ENCODE data around the gene SCYL3. TPM values are rescaled to one million over a fixed set of nuclear protein-coding genes. Genes with fewer than 3 reads are reported as not detected.

Gene SCYL3
- polyA plus RNA-seq, 4 donors, result 17.7 to 21.9 (median 19.8) TPM

- no peak for DNase-seq (ENCODE audit: low read depth in 4 of 4, low spot score in 3 of 4)
These were observed 6.9 kb upstream of the SCYL3 start for GRCh38 chr1:169900571-169900970.

- no peak for DNase-seq (ENCODE audit: low read depth in 4 of 4, low spot score in 3 of 4)
These were observed 6.0 kb upstream of the SCYL3 start for GRCh38 chr1:169899519-169900217.

GRCh38 chr1:169896013-169896412 is 2.3 kb upstream of the SCYL3 start:
- DNase-seq (ENCODE audit: low read depth in 4 of 4, low spot score in 3 of 4), result no peak

GRCh38 chr1:169894424-169895145 is 889 bp upstream of the SCYL3 start:
- DNase-seq (ENCODE audit: low read depth in 4 of 4, low spot score in 3 of 4), result no peak

- DNase-seq (ENCODE audit: low read depth in 4 of 4, low spot score in 3 of 4), result peak in 3 of 4 donors; percentile 28 to 34 (median 31)
These were observed 610 bp downstream of the SCYL3 start for GRCh38 chr1:169892927-169893644.

- no peak for DNase-seq (ENCODE audit: low read depth in 4 of 4, low spot score in 3 of 4)
These were observed 1.3 kb downstream of the SCYL3 start for GRCh38 chr1:169892176-169892926.

GRCh38 chr1:169891539-169891885 is 2.2 kb downstream of the SCYL3 start:
- no peak for DNase-seq (ENCODE audit: low read depth in 4 of 4, low spot score in 3 of 4)

GRCh38 chr1:169890761-169891538 is 2.7 kb downstream of the SCYL3 start:
- peak in 2 of 4 donors; percentile 40 to 50 for DNase-seq (ENCODE audit: low read depth in 4 of 4, low spot score in 3 of 4)

- DNase-seq (ENCODE audit: low read depth in 4 of 4, low spot score in 3 of 4), result no peak
These were observed 3.8 kb downstream of the SCYL3 start for GRCh38 chr1:169889871-169890270.

GRCh38 chr1:169886931-169887330 is 6.8 kb downstream of the SCYL3 start:
- no peak for DNase-seq (ENCODE audit: low read depth in 4 of 4, low spot score in 3 of 4)

GRCh38 chr1:169886422-169886821 is 7.3 kb downstream of the SCYL3 start:
- no peak for DNase-seq (ENCODE audit: low read depth in 4 of 4, low spot score in 3 of 4)

GRCh38 chr1:169885207-169885606 is 8.5 kb downstream of the SCYL3 start:
- no peak for DNase-seq (ENCODE audit: low read depth in 4 of 4, low spot score in 3 of 4)

- DNase-seq (ENCODE audit: low read depth in 4 of 4, low spot score in 3 of 4), result no peak
These were observed 9.1 kb downstream of the SCYL3 start for GRCh38 chr1:169884634-169885033.

- DNase-seq (ENCODE audit: low read depth in 4 of 4, low spot score in 3 of 4), result no peak
These were observed 11.6 kb downstream of the SCYL3 start for GRCh38 chr1:169882039-169882511.

GRCh38 chr1:169879034-169879840 is 14.5 kb downstream of the SCYL3 start:
- no peak for DNase-seq (ENCODE audit: low read depth in 4 of 4, low spot score in 3 of 4)

GRCh38 chr1:169878498-169878897 is 15.2 kb downstream of the SCYL3 start:
- DNase-seq (ENCODE audit: low read depth in 4 of 4, low spot score in 3 of 4), result no peak

GRCh38 chr1:169877800-169878491 is 15.8 kb downstream of the SCYL3 start:
- DNase-seq (ENCODE audit: low read depth in 4 of 4, low spot score in 3 of 4), result no peak

GRCh38 chr1:169874229-169874628 is 19.5 kb downstream of the SCYL3 start:
- no peak for DNase-seq (ENCODE audit: low read depth in 4 of 4, low spot score in 3 of 4)

All from right renal pelvis (tissue), 4 donors.